ENCODE results near the gene SAT2.

DNA sequence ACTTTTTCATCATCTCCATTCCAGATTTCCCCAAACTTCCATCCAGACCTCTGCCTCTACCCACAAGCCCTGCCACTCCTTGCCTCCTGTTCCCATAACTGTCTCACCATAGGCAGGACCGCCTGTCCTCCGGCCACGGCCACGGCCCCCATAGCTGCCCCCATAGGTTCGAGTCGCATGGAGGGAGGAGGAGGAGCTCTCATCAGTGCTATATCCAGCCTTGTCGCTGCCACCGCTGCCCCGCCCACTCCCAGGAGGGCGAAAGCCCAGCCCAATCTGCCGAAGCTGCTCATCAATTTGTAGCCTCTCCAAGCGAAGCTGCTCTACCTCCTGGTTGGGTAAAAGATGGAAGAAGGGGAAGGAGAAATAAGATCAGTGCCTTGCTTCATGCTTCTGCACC lies 34.3 kb downstream of the SAT2 start:
- TF ChIP-seq, protein P1, sequence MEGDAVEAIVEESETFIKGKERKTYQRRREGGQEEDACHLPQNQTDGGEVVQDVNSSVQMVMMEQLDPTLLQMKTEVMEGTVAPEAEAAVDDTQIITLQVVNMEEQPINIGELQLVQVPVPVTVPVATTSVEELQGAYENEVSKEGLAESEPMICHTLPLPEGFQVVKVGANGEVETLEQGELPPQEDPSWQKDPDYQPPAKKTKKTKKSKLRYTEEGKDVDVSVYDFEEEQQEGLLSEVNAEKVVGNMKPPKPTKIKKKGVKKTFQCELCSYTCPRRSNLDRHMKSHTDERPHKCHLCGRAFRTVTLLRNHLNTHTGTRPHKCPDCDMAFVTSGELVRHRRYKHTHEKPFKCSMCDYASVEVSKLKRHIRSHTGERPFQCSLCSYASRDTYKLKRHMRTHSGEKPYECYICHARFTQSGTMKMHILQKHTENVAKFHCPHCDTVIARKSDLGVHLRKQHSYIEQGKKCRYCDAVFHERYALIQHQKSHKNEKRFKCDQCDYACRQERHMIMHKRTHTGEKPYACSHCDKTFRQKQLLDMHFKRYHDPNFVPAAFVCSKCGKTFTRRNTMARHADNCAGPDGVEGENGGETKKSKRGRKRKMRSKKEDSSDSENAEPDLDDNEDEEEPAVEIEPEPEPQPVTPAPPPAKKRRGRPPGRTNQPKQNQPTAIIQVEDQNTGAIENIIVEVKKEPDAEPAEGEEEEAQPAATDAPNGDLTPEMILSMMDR (IDR thresholded peaks at IDR 0.05; ENCODE audit: low read length) = no peak
- TF ChIP-seq EZH2 (optimal IDR thresholded peaks at IDR 0.05; ENCODE audit: low read depth, low read length) = no peak

All from MM.1S (cell line).